ENCODE data around the gene KIFAP3.

DNA sequence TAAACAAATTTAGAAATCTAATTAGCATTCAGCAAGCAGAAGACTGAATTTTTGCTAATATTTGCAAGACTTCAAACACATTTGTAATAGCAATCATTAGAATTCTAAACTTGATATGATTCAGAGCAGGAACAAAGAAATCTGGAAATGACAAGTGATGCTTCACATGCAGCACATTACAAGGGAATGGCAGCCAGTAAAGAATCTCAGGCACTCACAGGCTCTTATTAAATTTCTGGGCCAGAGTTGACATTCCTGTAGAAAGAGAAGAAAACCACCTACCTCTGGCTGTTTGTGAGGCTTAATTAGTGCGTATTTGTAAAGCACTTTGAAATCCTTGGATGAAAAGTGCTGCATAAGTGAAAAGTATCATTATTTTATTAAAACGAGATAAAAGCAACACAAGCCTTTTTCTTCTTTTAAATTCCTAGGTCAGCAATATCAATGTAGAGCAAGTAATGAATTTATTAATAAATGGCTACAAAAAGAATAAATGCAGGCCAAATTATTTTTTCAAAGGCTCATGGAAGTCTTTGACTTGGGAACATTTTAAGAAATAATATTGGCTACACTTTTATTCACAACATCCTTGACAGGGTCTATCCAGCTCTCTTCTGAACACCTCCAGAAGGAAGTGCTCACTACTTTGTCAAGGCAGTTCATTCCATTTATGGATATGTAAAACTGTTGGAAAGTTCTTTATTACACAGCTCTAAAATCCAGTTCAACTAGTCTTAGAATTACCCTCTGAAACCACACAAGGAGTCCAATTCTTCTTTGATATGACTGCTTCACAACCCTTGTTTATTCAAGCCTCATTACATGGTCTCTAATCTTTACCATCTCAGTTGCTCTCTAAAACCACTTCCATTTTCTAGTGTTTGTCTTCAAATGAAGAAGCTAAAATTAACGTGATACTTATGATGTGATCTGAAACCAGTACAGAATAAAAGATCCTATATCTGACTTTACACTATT lies 148.7 kb downstream of the KIFAP3 start:
- TF ChIP-seq POLR2A (IDR thresholded peaks at IDR 0.05; ENCODE audit: low read length) (no peak), GATA1 (IDR thresholded peaks at IDR 0.05; ENCODE audit: low read depth, low read length) (no peak)

Measured in erythroblast (primary cell).